HG02973 (cell line): ENCODE results near the gene MS4A5.
"Not testable (repeated sequence)": the region's sequence is repeated elsewhere in the genome, so short reads cannot be mapped to it uniquely, and the experiment has no call there.

Experiments
- ATAC-seq: cut with Tn5 transposase; IDR thresholded peaks from one replicate; pipeline ENCODE4 v1.9.1; 2021; ENCODE audit warnings: moderate library complexity; ENCODE audit not compliant: unreplicated experiment

The MS4A5 gene

DNA sequence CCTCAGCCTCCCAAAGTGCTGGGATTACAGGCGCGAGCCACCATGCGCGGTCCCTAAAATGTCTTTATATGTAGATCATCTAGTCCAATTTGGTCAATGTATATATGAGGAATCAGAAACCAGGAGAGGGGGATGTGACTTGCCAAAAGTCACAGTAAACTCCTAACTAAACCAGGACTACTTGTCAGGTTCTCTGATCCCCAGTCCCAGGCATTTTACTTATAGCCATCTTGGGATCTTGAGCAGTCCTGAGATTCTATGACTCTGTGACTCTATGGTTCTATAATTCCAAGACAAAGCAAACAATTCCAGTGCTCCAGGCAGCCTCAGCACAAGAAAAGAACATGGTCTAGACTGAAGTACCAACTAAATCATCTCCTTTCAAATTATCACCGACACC is at the start of gene MS4A5:
Gene MS4A5 (plus strand): TSS at position 301 of the 400 bp plus-strand sequence. CDS start 103 bp downstream, outside the sequence.
- ATAC-seq = no peak

DNA sequence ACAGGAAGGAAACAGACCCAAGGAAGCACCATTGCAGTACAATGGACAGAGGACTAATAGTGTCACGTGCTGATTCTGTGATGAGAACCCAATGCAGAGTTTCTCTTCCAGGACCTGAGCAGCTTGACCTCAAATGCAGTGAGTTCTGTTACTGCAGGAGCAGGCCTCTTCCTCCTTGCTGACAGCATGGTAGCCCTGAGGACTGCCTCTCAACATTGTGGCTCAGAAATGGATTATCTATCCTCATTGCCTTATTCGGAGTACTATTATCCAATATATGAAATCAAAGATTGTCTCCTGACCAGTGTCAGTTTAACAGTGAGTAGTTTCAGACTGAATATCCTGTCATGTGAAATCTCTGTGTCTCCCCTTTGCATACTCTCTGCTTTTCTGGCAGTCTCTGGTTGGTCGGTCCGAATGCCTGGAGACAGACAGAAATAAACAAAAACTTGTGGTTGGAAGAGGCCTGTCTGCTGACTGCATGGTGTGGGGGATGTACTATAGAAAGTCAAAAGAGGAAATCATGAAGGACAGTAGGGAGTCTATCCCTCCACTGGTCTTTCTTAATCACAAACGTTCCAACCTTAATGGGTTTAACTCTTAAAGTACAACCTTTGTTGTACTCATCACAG is 40.0 kb upstream of the MS4A5 start:
- peak; percentile 98 for ATAC-seq

- ATAC-seq = no peak
These were observed 39.0 kb upstream of the MS4A5 start for GRCh38 chr11:60390419-60390818.

DNA sequence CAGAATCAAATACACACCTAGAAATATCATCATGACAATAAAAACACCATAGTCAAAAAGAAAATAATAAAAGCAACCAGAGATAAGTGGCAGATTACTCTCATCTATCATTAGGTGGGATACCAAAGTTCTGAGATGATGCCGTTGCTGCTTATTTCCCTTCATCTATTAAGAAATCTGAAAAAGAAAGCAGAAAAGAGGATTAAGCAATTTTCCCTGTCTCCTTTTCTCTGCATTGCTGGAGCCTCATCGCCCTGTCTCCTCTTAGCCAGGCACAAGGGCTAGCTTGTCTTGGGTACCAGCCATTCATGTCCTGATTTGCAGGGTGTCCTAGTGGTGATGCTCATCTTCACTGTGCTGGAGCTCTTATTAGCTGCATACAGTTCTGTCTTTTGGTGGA is 37.0 kb upstream of the MS4A5 start:
- ATAC-seq = no peak

DNA sequence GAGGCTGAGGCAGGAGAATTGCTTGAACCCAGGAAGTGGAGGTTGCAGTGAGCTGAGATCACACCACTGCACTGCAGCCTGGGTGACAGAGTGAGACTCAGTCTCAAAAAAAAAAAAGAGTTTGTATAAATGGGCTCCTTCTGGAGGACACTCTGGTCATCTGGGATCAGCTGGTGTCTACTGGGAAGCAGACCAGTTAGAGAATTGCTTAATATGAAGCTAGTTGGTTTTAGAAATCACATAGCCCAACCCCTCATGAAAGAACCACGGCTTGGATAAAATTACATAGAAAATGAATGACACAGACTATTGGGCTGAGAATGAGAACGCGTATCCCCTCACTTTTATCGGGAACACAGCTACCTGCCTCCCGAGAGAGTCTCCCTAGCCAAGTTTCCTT is 36.4 kb upstream of the MS4A5 start:
- no peak for ATAC-seq

- ATAC-seq = no peak
These were observed 34.5 kb upstream of the MS4A5 start for GRCh38 chr11:60394666-60395380.

DNA sequence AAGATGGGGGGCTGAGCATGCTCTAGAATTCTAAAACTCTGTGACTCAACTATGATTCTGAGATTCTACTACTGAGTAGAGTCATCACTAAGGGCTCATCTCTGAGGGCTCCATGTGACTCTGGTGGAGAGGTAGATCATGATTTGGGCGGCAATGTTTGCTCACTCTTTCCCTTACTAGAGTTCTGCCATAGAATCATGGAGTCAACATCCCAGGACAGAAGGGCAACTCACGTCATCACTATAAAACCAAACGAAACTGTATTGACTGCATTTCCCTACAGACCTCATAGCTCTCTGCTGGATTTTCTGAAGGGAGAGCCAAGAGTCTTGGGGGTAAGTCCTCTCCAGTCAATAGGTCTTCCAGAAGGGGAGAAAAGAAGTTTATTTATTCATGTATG is 33.0 kb upstream of the MS4A5 start, which contains the start of gene MS4A14:
Gene MS4A14 (plus strand): TSS at position 78 of the 400 bp plus-strand sequence. CDS start 120 bp downstream, at position 198.
- no peak for ATAC-seq

DNA sequence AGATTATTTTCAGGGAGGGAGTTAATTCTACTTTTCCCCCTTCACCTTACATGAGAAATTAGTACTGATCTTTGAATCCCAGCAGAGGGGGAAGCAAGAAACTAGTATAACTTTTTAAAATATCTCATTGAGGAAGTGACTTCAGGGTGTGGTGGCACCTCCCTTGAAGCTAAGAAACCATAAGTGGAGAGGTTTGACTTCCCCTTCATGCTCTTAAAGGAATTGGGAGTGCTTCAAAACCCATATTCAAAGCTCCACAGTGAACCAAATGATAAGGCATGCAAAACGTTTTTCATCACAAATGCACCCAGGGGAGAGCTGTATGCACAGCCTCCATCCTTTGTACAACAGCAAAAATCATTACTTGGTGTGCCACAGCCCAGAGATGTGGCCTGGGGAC is 32.6 kb upstream of the MS4A5 start:
- no peak for ATAC-seq

DNA sequence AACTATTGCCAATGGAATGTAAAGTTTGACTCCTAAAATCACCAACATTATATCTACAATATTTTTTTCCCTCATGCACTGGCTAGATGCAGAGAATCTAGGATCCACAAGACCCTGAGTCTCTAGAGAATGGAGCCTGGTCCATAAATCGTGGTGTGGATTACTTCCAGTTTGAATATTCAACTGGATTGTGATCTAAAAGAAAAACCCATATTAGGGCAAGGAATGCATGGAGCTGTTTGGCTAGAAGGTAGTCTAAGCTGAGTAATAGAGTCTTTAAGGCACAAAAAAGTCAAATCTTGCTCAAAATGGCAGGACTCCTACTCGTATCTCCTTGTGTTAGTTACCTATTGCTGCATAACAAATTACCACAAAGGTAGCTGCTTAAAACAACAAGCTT is 9.4 kb upstream of the MS4A5 start:
- no peak for ATAC-seq

DNA sequence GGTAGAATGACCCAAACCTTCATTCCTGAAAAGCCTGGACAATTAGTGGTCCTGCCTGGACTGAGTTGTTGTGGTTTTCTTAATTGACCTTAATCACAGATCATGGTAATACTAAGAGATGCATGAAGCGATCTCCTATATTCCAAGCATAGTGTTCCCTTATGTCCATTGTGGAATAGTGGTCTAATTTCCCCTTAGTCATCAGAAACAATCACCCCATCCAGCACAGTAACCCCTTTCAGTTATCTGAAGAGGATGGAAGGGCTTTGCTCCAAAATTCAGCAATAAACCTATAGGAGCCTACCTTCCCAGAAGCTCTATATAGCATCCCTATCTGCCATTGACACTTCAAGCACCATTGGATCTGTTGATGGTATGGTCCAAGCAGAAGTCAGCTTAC is 6.8 kb upstream of the MS4A5 start:
- no peak for ATAC-seq

- ATAC-seq = no peak
These were observed 855 bp upstream of the MS4A5 start for GRCh38 chr11:60428517-60428916.

DNA sequence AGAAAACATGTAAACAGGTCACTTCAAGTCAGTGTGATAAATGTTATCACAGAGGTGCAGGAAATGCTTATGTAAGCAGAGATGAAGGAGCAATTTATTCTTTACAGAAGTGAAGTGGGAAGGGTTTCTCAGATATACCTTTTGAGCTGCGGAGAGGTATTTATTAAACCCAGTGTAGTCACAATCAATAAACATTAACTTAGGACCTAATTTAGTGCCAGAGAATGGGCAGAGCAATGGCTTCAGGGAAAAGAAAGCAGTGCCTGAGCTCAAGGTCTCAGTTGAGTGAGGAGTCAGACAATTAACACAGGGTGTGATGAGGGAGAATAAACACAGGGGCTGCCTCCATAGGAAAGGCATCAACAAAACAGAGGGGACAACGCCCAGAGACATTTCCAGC is 1.9 kb downstream of the MS4A5 start:
- ATAC-seq = no peak

DNA sequence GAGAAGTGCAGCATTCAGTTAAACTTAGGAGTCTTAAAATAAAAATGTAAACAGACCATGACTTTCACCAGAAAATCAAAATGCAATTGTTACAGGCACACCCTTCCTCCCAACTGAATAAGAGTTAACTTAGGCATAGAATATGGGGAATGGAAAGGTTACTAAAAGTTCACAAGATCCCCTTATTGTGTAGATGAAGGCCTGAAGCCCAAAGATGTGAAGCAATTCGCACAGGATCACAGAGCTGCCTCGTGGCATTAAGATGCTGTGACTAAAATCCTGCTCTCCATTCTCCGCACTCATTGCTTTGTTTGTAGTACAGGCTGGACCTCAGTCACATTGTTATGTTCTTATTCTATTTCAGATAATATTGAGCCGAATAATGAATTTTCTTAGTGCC is 4.0 kb downstream of the MS4A5 start:
- no peak for ATAC-seq

GRCh38 chr11:60447070-60447469 is 17.7 kb downstream of the MS4A5 start:
- ATAC-seq = no peak

- no peak for ATAC-seq
These were observed 18.5 kb downstream of the MS4A5 start for GRCh38 chr11:60447846-60448245.

- ATAC-seq = not testable (repeated sequence)
These were observed 21.8 kb downstream of the MS4A5 start for GRCh38 chr11:60451185-60451584.

GRCh38 chr11:60454212-60454611 is 24.8 kb downstream of the MS4A5 start:
- ATAC-seq = no peak

GRCh38 chr11:60455531-60456042 is 26.2 kb downstream of the MS4A5 start, which contains the start of gene MS4A1:
MS4A1 (plus strand) TSS chr11:60455847; CDS start chr11:60462375, 6,528 bp downstream.
- ATAC-seq = peak; percentile 81

DNA sequence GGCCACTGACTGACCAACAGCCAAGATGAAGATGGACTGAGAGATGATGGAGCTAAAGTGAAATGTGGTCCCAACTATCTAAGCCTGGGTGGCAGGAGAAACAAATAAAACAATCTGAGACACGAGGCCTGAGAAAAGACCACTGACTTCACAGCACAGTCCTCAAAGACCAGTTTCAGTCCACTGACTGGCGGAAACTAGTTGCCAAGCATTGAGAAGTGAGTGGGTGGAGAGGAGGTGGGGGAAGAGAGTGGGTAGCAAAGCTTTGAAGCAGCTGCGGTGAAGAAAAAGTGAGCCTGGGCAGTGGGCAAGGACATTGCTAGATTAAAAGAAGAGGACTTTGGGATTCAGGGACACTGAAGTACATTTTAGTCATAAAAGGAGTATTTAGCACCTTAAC is 28.2 kb downstream of the MS4A5 start:
- peak; percentile 37 for ATAC-seq

DNA sequence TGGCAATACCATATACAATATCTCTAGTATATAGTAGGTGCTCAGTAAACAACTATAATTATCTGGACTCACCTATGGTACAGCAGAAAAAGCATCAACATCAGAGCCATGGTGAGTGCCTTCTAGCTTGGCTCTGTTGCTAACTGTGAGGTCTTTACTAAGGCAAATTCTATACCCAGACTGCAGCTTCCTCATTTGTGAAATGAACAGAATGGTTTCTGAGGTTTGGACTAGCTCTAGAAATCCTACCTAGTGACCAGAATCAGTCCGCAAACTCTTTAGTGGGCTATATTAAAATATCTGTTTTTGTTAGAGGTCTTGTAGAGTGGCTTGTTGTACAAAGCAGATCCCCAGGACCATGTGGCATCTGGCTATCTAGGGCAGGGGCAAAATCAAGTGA is 30.0 kb downstream of the MS4A5 start:
- ATAC-seq = no peak

DNA sequence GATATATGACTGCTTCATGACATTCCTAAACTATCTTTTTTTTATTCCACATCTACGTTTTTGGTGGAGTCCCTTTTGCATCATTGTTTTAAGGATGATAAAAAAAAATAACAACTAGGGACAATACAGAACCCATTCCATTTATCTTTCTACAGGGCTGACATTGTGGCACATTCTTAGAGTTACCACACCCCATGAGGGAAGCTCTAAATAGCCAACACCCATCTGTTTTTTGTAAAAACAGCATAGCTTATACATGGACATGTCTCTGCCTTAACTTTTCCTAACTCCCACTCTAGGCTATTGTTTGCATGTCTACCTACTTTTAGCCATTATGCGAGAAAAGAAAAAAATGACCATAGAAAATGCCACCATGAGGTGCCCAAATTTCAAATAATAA is 39.5 kb downstream of the MS4A5 start:
- ATAC-seq = no peak

GRCh38 chr11:60469723-60470122 is 40.4 kb downstream of the MS4A5 start:
- no peak for ATAC-seq
